GM12873 (cell line): ENCODE results near the gene C10orf120.

Experiments used
- CTCF ChIP-seq: IDR thresholded peaks from 2 replicates; pipeline ENCODE4 v1.5.1; 2012; ENCODE audit warnings: low read depth, mild to moderate bottlenecking, moderate library complexity, low read length, control low read depth; ENCODE audit not compliant: insufficient read depth; ENCODE audit errors: missing control alignments

C10orf120 gene

GRCh38 chr10:122699796-122700455, at the start of gene C10orf120:
C10orf120 (minus strand) TSS chr10:122699846; CDS start chr10:122699790, 56 bp downstream.
- TF ChIP-seq CTCF = no peak

- no peak for TF ChIP-seq CTCF
These were observed 48.9 kb upstream of the C10orf120 start for GRCh38 chr10:122748496-122748895.

- TF ChIP-seq CTCF = no peak
These were observed 46.8 kb upstream of the C10orf120 start for GRCh38 chr10:122746408-122746807.

GRCh38 chr10:122744257-122744656, 44.6 kb upstream of the C10orf120 start:
- no peak for TF ChIP-seq CTCF

- TF ChIP-seq CTCF = no peak
These were observed 41.0 kb upstream of the C10orf120 start for GRCh38 chr10:122740640-122741039.

GRCh38 chr10:122738031-122738430, 38.4 kb upstream of the C10orf120 start:
- no peak for TF ChIP-seq CTCF

GRCh38 chr10:122733931-122734665, 34.5 kb upstream of the C10orf120 start:
- no peak for TF ChIP-seq CTCF
